HG02885 (cell line): ENCODE data around the gene POLR2L.

Experiments
- ATAC-seq: cut with Tn5 transposase; IDR thresholded peaks from one replicate; pipeline ENCODE4 v1.9.1; 2021; ENCODE audit warnings: mild to moderate bottlenecking; ENCODE audit not compliant: unreplicated experiment, poor library complexity

POLR2L gene

GRCh38 chr11:798093-798713, 44.1 kb downstream of the POLR2L start, which contains the start of gene SLC25A22:
SLC25A22 (minus strand) TSS chr11:798281; CDS start chr11:795006, 3,275 bp downstream.
- ATAC-seq, result peak; percentile 74

GRCh38 chr11:797296-798092, 44.8 kb downstream of the POLR2L start:
- peak; percentile 42 for ATAC-seq

- no peak for ATAC-seq
These were observed 45.6 kb downstream of the POLR2L start for GRCh38 chr11:796565-797295.

- ATAC-seq, result peak; percentile 37
These were observed 46.4 kb downstream of the POLR2L start for GRCh38 chr11:795634-796564.

- no peak for ATAC-seq
These were observed 47.3 kb downstream of the POLR2L start for GRCh38 chr11:794766-795633.

GRCh38 chr11:794013-794765, 48.1 kb downstream of the POLR2L start:
- ATAC-seq, result no peak

GRCh38 chr11:793556-793955, 48.8 kb downstream of the POLR2L start:
- no peak for ATAC-seq

- ATAC-seq, result no peak
These were observed 49.5 kb downstream of the POLR2L start for GRCh38 chr11:792873-793272.

- ATAC-seq, result no peak
These were observed 49.9 kb downstream of the POLR2L start for GRCh38 chr11:792535-792821.

GRCh38 chr11:791658-792534, 50.4 kb downstream of the POLR2L start:
- ATAC-seq, result no peak

GRCh38 chr11:790721-791564, 51.4 kb downstream of the POLR2L start:
- no peak for ATAC-seq

- ATAC-seq, result no peak
These were observed 52.4 kb downstream of the POLR2L start, which contains the start of gene CEND1 for GRCh38 chr11:789943-790342. CEND1 (minus strand) TSS chr11:790090; CDS start chr11:788576, 1,514 bp downstream.
